ENCODE data around the gene PLEKHA7. TPM values are rescaled to one million over a fixed set of nuclear protein-coding genes. Genes with fewer than 3 reads are reported as not detected.

PLEKHA7 gene
- total RNA-seq, 1 donor from 2014 or later: 77.1 TPM

DNA sequence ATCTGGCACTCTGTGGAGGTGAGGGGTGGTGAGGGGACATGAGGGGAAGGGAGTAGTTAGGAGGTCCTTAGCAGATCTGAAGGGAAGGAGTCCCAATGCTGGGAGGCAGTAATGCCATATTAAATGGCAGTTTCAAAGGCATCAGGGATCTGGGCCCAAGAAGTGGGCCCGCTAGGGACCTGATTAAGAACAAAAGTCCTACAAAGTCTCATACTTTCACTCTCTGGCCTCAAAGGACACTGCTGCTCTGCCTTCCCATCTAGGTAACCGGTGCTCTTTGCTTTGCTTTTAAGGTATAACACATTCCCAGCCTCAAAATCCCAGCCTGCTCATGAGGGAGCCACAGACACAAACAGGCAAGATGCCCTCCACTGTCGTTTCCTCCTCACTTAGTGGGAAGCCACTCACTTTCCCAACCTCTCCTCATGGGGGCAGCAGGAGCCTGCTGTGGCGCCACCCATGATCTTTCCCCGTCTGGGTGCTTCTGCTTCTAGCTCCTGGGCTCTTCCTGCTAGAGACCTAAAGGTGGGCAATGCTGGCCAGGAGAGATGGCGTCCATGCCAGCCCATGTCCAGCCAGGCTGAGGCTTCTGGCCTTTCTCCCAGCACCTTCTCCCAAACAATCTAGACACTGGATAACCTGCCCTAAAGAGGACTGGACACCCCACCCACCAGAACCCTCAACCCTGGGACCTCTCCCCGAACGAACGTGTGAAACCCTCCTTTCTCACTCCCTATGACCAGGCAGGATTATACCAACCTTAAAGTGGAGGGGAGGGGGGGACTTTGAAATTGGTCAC, 68.3 kb downstream of the PLEKHA7 start:
- DNase-seq (ENCODE audit: low spot score, unreplicated experiment): peak; percentile 30
- Mint-ChIP-seq H3K27ac (peak overlapping the region; percentile 72), H3K36me3 (ENCODE audit: insufficient read depth) (no peaks in the 10 kb centered on the region), H3K4me3 (ENCODE audit: low read depth) (no peak overlapping the region), H3K4me1 (ENCODE audit: low read depth) (peaks cover 17% of the 10 kb centered on the region), H3K27me3 (no peaks in the 10 kb centered on the region), H3K9me3 (ENCODE audit: low read depth) (no peaks in the 10 kb centered on the region)
- TF ChIP-seq, protein P1, sequence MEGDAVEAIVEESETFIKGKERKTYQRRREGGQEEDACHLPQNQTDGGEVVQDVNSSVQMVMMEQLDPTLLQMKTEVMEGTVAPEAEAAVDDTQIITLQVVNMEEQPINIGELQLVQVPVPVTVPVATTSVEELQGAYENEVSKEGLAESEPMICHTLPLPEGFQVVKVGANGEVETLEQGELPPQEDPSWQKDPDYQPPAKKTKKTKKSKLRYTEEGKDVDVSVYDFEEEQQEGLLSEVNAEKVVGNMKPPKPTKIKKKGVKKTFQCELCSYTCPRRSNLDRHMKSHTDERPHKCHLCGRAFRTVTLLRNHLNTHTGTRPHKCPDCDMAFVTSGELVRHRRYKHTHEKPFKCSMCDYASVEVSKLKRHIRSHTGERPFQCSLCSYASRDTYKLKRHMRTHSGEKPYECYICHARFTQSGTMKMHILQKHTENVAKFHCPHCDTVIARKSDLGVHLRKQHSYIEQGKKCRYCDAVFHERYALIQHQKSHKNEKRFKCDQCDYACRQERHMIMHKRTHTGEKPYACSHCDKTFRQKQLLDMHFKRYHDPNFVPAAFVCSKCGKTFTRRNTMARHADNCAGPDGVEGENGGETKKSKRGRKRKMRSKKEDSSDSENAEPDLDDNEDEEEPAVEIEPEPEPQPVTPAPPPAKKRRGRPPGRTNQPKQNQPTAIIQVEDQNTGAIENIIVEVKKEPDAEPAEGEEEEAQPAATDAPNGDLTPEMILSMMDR (IDR thresholded peaks at IDR 0.05; ENCODE audit: unreplicated experiment): peak; percentile 80

DNA sequence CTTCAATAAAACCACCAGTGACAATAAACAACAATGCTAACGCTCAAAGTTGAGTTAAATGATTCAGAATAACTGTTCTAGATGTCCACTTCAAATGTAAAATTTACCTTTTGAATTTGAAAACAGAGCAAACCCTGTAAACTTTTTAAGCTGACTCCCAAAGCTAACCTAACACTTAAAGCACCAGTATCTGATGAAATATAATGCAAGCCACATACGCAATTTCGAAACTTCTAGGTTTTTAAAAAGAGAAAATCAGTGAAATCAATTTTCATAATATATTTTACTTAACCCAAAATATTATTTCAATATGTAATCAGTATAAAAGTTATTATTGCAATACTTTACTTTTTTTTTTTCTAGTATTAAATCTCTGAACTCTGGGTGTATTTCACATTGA, 71.3 kb downstream of the PLEKHA7 start:
- H3K4me3 Mint-ChIP-seq (ENCODE audit: low read depth): no peak overlapping the region
- TF ChIP-seq, protein P1 (IDR thresholded peaks at IDR 0.05; ENCODE audit: unreplicated experiment): no peak
- no peaks in the 10 kb centered on the region for H3K36me3 Mint-ChIP-seq (ENCODE audit: insufficient read depth)
- DNase-seq (ENCODE audit: low spot score, unreplicated experiment): no peak
- H3K27ac Mint-ChIP-seq: no peak overlapping the region
- H3K4me1 Mint-ChIP-seq (ENCODE audit: low read depth): peaks cover 10% of the 10 kb centered on the region
- no peaks in the 10 kb centered on the region for H3K9me3 Mint-ChIP-seq (ENCODE audit: low read depth)
- H3K27me3 Mint-ChIP-seq: no peaks in the 10 kb centered on the region

DNA sequence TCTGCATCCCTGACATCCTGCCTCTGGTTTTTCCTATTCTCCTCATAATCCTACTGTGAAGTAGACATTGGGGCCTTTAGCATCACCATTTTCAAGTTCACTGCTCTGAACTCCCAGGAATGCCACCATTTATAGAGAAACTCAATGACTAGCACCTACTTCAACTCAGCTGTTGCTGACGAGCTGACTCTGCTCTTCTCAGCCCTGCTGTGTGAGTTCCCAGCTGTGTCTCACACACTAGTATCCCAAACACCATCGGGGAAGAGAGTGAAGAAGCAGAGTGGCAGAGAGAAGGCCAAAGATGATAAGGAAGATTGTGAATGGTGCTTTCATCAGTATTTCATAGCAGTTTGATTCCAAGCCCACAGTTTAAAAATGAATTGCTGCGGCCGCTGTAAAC, 71.9 kb downstream of the PLEKHA7 start:
- H3K27me3 Mint-ChIP-seq: no peaks in the 10 kb centered on the region
- H3K4me1 Mint-ChIP-seq (ENCODE audit: low read depth): peaks cover 10% of the 10 kb centered on the region
- TF ChIP-seq, protein P1 (IDR thresholded peaks at IDR 0.05; ENCODE audit: unreplicated experiment): no peak
- H3K27ac Mint-ChIP-seq: no peak overlapping the region
- no peaks in the 10 kb centered on the region for H3K36me3 Mint-ChIP-seq (ENCODE audit: insufficient read depth)
- H3K9me3 Mint-ChIP-seq (ENCODE audit: low read depth): no peaks in the 10 kb centered on the region
- H3K4me3 Mint-ChIP-seq (ENCODE audit: low read depth): no peak overlapping the region
- DNase-seq (ENCODE audit: low spot score, unreplicated experiment): no peak

DNA sequence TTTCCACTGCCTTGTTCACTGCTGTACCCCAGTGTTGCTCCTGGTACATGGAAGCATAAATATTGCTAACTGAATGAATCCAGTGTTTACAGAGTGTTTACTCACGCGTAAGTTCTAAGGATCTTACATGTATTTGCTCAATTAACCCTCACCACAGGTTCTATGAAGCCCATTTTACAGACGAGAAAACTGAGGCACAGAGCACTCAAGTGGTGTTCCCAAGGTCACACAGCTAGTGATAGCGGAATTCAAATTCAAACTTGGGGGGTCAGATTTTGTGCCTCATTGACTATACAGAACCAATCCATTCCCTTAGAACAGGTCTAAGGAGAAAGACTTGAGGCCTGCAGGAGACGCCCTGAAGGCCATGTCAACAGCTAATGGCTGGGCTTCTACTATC, 72.3 kb downstream of the PLEKHA7 start:
- TF ChIP-seq, protein P1 (IDR thresholded peaks at IDR 0.05; ENCODE audit: unreplicated experiment): no peak
- Mint-ChIP-seq H3K4me1 (ENCODE audit: low read depth) (peaks cover 13% of the 10 kb centered on the region), H3K4me3 (ENCODE audit: low read depth) (no peak overlapping the region), H3K27me3 (no peaks in the 10 kb centered on the region), H3K36me3 (ENCODE audit: insufficient read depth) (no peaks in the 10 kb centered on the region), H3K27ac (no peak overlapping the region), H3K9me3 (ENCODE audit: low read depth) (no peaks in the 10 kb centered on the region)
- no peak for DNase-seq (ENCODE audit: low spot score, unreplicated experiment)

DNA sequence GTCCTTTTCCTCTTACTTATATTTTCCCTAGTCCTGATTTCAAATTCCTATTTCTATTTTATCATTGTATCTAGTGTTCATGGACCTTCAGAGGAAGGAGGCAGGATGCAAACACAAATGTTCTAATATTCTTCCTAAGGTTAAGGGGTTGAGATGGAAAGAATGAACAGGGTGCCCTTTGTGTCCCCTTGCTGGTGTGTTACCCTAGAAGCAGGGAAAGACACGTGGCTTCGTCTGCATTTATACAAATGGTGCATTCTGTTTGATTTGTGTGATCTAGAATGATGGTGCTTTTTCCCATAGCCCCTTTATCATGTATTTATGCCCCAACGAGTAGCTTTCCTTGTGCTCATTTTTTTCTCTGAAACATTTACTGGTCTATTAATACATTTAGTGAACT, 76.2 kb downstream of the PLEKHA7 start:
- peaks cover 16% of the 10 kb centered on the region for H3K4me1 Mint-ChIP-seq (ENCODE audit: low read depth)
- no peak overlapping the region for H3K4me3 Mint-ChIP-seq (ENCODE audit: low read depth)
- DNase-seq (ENCODE audit: low spot score, unreplicated experiment): no peak
- H3K9me3 Mint-ChIP-seq (ENCODE audit: low read depth): no peaks in the 10 kb centered on the region
- no peaks in the 10 kb centered on the region for H3K27me3 Mint-ChIP-seq
- H3K36me3 Mint-ChIP-seq (ENCODE audit: insufficient read depth): no peaks in the 10 kb centered on the region
- no peak overlapping the region for H3K27ac Mint-ChIP-seq
- TF ChIP-seq, protein P1 (IDR thresholded peaks at IDR 0.05; ENCODE audit: unreplicated experiment): no peak
